HepG2 (cell line): Measurements from ENCODE around the gene INO80B. TPM values are rescaled to one million over a fixed set of nuclear protein-coding genes. Genes with fewer than 3 reads are reported as not detected.

Experiments used
- CBX1 ChIP-seq: IDR thresholded peaks from one replicate; pipeline ENCODE4 v1.6.1; 2016; ENCODE audit warnings: antibody characterized with exemption, low read depth
- FIP1L1 ChIP-seq: fragments of 200-400 bp; formaldehyde crosslinking; IDR thresholded peaks from 2 replicates; pipeline ENCODE4 v1.6.1; 2018; ENCODE audit warnings: low read depth, mild to moderate bottlenecking, low read length, moderate library complexity, borderline replicate concordance; ENCODE audit not compliant: insufficient read depth
- GTF2F1 ChIP-seq: fragments of 150-350 bp; IDR thresholded peaks from 2 replicates; pipeline ENCODE4 v1.6.1; 2014; ENCODE audit warnings: low read length
- TSC22D2 ChIP-seq: sonication (generic); formaldehyde crosslinking; IDR thresholded peaks from 2 replicates; pipeline ENCODE4 v1.5.1; 2020; ENCODE audit warnings: missing genetic modification reagents, mild to moderate bottlenecking, borderline replicate concordance
- ZMYM2 ChIP-seq: sonication (generic); formaldehyde crosslinking; IDR thresholded peaks from 2 replicates; pipeline ENCODE4 v1.8.0; 2022; ENCODE audit warnings: mild to moderate bottlenecking, missing genetic modification reagents
- ZNF225 ChIP-seq: sonication (generic); formaldehyde crosslinking; IDR thresholded peaks from 2 replicates; pipeline ENCODE4 v1.4.0; 2020; ENCODE audit warnings: mild to moderate bottlenecking, missing genetic modification reagents
- ZNF383 ChIP-seq: sonication (generic); formaldehyde crosslinking; IDR thresholded peaks from 2 replicates; pipeline ENCODE4 v1.4.0; 2020; ENCODE audit warnings: missing genetic modification reagents, mild to moderate bottlenecking, borderline replicate concordance
- ZNF644 ChIP-seq: IDR thresholded peaks from 2 replicates; pipeline ENCODE4 v1.6.1; 2016; ENCODE audit warnings: low read depth
- polyA plus RNA-seq, 8 experiments: library from polyadenylated mRNA; depleted of rRNA in 3 of 8; stranded (reverse) in 7 of 8; unstranded in 1 of 8; fragments of >200 nt; fragmentation: Illumina TruSeq in 4 of 8; extraction: Trizol in 4 of 8; gene quantifications; 2 replicates each; pipeline versions ENCODE4 v1.2.1 to v1.2.3, GENCODE V29; 2011 to 2016; ENCODE audit warnings: low read depth in 4 of 8, missing spikeins in 1 of 8, mixed read lengths in 1 of 8; ENCODE audit not compliant: insufficient read depth in 1 of 8
- total RNA-seq, 5 experiments: library from RNA; depleted of rRNA; stranded (reverse); fragments of >200 nt; fragmentation: Illumina TruSeq; extraction: Trizol; gene quantifications; 2 replicates each; pipeline ENCODE4 v1.2.3, GENCODE V29; 2016; ENCODE audit warnings: low read depth in 1 of 5
- TF ChIP-seq, protein P1 (sequence below): sonication (generic); formaldehyde crosslinking; IDR thresholded peaks from 2 replicates; pipeline ENCODE4 v1.5.0; 2020; ENCODE audit warnings: mild to moderate bottlenecking, missing genetic modification reagents
- TF ChIP-seq, protein P2 (sequence below): IDR thresholded peaks from 2 replicates; pipeline ENCODE4 v1.4.0; 2020; ENCODE audit warnings: mild to moderate bottlenecking, missing genetic modification reagents
- TF ChIP-seq, protein P3 (sequence below): sonication (generic); formaldehyde crosslinking; IDR thresholded peaks from 2 replicates; pipeline ENCODE4 v1.4.0; 2020; ENCODE audit warnings: missing genetic modification reagents
- TF ChIP-seq, protein P4 (sequence below): IDR thresholded peaks from 2 replicates; pipeline ENCODE4 v1.6.1; 2016; ENCODE audit warnings: missing compliant biosample characterization, missing genetic modification reagents, borderline replicate concordance
- TF ChIP-seq, protein P5 (sequence below): sonication (generic); formaldehyde crosslinking; IDR thresholded peaks from 2 replicates; pipeline ENCODE4 v1.4.0; 2020; ENCODE audit warnings: missing genetic modification reagents, mild to moderate bottlenecking, borderline replicate concordance
- TF ChIP-seq, protein P6 (sequence below): sonication (generic); formaldehyde crosslinking; IDR thresholded peaks from 2 replicates; pipeline ENCODE4 v1.4.0; 2020; ENCODE audit warnings: missing genetic modification reagents; ENCODE audit errors: not compliant biosample characterization

INO80B gene
- total and polyA plus RNA-seq, 2 of the 13 experiments (the other 11 are each of a cell fraction or from before 2014, with no cell fraction given) = 6.2 to 14.5 TPM

DNA sequence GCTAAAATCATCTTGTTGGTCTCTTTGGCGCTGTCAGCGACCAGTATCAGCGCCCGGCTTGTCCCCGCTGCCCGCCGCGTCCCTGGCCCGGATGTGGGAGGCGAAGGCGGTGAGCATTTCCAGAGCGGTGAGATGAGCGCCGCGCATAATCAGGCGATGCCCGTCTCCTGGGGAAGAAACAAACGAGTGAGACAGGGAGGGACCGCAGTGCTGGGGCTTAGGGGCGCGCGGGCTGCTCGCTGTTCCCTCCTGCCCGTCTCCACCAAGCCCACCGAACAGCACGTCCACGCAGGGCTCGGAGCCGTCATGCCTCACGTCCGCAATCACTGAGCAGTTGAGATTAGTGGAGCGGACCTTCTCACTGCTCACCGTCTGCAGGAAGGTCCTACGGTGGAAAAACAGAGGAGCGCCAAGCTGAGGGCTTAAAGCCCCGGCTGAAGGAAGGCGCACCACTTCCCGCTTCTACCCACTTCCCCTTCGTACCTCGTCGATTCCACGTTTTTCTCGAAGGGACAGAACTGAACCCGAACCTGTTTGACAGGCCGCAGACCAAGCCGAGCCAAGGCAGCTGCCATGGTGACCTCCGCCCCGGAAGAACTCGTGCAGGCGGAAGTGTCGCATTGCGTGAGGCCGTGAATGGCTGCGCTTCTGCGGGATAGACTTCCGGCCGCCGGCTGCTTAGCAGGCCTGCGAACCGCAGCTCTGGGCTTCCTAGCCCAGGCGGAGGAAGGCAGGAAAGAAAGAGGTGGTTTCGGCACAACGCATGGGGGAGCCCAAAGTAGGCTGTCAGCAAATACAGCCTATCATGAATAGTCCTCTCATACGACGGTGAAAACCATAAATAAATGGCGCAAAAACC lies 17.4 kb downstream of the INO80B start, which contains the start of gene MRPL53 (continued):
- TF ChIP-seq, protein P1, sequence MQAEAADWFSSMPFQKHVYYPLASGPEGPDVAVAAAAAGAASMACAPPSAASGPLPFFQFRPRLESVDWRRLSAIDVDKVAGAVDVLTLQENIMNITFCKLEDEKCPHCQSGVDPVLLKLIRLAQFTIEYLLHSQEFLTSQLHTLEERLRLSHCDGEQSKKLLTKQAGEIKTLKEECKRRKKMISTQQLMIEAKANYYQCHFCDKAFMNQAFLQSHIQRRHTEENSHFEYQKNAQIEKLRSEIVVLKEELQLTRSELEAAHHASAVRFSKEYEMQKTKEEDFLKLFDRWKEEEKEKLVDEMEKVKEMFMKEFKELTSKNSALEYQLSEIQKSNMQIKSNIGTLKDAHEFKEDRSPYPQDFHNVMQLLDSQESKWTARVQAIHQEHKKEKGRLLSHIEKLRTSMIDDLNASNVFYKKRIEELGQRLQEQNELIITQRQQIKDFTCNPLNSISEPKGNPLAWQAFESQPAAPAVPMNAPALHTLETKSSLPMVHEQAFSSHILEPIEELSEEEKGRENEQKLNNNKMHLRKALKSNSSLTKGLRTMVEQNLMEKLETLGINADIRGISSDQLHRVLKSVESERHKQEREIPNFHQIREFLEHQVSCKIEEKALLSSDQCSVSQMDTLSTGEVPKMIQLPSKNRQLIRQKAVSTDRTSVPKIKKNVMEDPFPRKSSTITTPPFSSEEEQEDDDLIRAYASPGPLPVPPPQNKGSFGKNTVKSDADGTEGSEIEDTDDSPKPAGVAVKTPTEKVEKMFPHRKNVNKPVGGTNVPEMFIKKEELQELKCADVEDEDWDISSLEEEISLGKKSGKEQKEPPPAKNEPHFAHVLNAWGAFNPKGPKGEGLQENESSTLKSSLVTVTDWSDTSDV (CRISPR knock-in tag) = no peak; the same call in 1 of the 2 replicates
- TF ChIP-seq, protein P2, sequence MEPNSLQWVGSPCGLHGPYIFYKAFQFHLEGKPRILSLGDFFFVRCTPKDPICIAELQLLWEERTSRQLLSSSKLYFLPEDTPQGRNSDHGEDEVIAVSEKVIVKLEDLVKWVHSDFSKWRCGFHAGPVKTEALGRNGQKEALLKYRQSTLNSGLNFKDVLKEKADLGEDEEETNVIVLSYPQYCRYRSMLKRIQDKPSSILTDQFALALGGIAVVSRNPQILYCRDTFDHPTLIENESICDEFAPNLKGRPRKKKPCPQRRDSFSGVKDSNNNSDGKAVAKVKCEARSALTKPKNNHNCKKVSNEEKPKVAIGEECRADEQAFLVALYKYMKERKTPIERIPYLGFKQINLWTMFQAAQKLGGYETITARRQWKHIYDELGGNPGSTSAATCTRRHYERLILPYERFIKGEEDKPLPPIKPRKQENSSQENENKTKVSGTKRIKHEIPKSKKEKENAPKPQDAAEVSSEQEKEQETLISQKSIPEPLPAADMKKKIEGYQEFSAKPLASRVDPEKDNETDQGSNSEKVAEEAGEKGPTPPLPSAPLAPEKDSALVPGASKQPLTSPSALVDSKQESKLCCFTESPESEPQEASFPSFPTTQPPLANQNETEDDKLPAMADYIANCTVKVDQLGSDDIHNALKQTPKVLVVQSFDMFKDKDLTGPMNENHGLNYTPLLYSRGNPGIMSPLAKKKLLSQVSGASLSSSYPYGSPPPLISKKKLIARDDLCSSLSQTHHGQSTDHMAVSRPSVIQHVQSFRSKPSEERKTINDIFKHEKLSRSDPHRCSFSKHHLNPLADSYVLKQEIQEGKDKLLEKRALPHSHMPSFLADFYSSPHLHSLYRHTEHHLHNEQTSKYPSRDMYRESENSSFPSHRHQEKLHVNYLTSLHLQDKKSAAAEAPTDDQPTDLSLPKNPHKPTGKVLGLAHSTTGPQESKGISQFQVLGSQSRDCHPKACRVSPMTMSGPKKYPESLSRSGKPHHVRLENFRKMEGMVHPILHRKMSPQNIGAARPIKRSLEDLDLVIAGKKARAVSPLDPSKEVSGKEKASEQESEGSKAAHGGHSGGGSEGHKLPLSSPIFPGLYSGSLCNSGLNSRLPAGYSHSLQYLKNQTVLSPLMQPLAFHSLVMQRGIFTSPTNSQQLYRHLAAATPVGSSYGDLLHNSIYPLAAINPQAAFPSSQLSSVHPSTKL (CRISPR knock-in tag) = no peak
- TF ChIP-seq, protein P3, sequence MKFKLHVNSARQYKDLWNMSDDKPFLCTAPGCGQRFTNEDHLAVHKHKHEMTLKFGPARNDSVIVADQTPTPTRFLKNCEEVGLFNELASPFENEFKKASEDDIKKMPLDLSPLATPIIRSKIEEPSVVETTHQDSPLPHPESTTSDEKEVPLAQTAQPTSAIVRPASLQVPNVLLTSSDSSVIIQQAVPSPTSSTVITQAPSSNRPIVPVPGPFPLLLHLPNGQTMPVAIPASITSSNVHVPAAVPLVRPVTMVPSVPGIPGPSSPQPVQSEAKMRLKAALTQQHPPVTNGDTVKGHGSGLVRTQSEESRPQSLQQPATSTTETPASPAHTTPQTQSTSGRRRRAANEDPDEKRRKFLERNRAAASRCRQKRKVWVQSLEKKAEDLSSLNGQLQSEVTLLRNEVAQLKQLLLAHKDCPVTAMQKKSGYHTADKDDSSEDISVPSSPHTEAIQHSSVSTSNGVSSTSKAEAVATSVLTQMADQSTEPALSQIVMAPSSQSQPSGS (CRISPR knock-in tag) = no peak; the same call in none of the 2 replicates
- 0 out of 2 replicates have a peak, but pooled peaks have one; percentile 49 for TF ChIP-seq ZMYM2 (CRISPR knock-in tag)
- peak; percentile 98 for TF ChIP-seq ZNF383 (CRISPR knock-in tag)
- TF ChIP-seq ZNF225 (CRISPR knock-in tag) = peak; percentile 96
- TF ChIP-seq FIP1L1 = no peak
- TF ChIP-seq, protein P4, sequence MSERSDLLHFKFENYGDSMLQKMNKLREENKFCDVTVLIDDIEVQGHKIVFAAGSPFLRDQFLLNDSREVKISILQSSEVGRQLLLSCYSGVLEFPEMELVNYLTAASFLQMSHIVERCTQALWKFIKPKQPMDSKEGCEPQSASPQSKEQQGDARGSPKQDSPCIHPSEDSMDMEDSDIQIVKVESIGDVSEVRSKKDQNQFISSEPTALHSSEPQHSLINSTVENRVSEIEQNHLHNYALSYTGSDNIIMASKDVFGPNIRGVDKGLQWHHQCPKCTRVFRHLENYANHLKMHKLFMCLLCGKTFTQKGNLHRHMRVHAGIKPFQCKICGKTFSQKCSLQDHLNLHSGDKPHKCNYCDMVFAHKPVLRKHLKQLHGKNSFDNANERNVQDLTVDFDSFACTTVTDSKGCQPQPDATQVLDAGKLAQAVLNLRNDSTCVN (CRISPR knock-in tag) = no peak; the same call in 1 of the 2 replicates
- no peak for TF ChIP-seq ZNF644
- TF ChIP-seq TSC22D2 (CRISPR knock-in tag) = peak; percentile 94; the same call in 1 of the 2 replicates
- TF ChIP-seq CBX1 = peak; percentile 75
- TF ChIP-seq, protein P5, sequence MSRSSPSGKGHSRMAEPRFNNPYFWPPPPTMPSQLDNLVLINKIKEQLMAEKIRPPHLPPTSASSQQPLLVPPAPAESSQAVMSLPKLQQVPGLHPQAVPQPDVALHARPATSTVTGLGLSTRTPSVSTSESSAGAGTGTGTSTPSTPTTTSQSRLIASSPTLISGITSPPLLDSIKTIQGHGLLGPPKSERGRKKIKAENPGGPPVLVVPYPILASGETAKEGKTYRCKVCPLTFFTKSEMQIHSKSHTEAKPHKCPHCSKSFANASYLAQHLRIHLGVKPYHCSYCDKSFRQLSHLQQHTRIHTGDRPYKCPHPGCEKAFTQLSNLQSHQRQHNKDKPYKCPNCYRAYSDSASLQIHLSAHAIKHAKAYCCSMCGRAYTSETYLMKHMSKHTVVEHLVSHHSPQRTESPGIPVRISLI (CRISPR knock-in tag) = peak; percentile 79
- TF ChIP-seq GTF2F1 = no peak
- TF ChIP-seq, protein P6, sequence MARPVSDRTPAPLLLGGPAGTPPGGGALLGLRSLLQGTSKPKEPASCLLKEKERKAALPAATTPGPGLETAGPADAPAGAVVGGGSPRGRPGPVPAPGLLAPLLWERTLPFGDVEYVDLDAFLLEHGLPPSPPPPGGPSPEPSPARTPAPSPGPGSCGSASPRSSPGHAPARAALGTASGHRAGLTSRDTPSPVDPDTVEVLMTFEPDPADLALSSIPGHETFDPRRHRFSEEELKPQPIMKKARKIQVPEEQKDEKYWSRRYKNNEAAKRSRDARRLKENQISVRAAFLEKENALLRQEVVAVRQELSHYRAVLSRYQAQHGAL = no peak
